ENCODE measurements around the gene EGFR. TPM values are rescaled to one million over a fixed set of nuclear protein-coding genes. Genes with fewer than 3 reads are reported as not detected.
A peak's percentile ranks its signal among the peaks of the same experiment; 100 is the strongest.

Gene EGFR
- total and polyA plus RNA-seq, 9 donors, result 13.0 to 54.6 (median 41.7) TPM

- H3K27me3 ChIP-seq, result no peaks in the 10 kb centered on the region
- no peak overlapping the region for H3K27ac ChIP-seq
- H3K4me1 ChIP-seq (ENCODE audit: insufficient read depth), result peaks cover 14% of the 10 kb centered on the region
- H3K4me3 ChIP-seq, result no peak overlapping the region
- intact Hi-C loops (cut with DNase I), result loop anchor here in 2 of 4 donors (10.0 kb wide), 1 partner anchor 54 kb away; no protein-coding TSS in a partner anchor
- WGBS, 3 donors, result 89 to 90% (median 89%) methylated on average over 42 of the region's 42 CpGs
- peak in 1 of 5 donors; percentile 22 for DNase-seq
- no peaks in the 10 kb centered on the region for H3K9me3 ChIP-seq
- no peaks in the 10 kb centered on the region for H3K36me3 ChIP-seq
- TF ChIP-seq, protein P1, sequence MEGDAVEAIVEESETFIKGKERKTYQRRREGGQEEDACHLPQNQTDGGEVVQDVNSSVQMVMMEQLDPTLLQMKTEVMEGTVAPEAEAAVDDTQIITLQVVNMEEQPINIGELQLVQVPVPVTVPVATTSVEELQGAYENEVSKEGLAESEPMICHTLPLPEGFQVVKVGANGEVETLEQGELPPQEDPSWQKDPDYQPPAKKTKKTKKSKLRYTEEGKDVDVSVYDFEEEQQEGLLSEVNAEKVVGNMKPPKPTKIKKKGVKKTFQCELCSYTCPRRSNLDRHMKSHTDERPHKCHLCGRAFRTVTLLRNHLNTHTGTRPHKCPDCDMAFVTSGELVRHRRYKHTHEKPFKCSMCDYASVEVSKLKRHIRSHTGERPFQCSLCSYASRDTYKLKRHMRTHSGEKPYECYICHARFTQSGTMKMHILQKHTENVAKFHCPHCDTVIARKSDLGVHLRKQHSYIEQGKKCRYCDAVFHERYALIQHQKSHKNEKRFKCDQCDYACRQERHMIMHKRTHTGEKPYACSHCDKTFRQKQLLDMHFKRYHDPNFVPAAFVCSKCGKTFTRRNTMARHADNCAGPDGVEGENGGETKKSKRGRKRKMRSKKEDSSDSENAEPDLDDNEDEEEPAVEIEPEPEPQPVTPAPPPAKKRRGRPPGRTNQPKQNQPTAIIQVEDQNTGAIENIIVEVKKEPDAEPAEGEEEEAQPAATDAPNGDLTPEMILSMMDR (IDR thresholded peaks at IDR 0.05), result no peak
- TF ChIP-seq POLR2A (IDR thresholded peaks at IDR 0.05) (no peak), EP300 (IDR thresholded peaks at IDR 0.05) (no peak)
These were observed 59.9 kb downstream of the EGFR start for GRCh38 chr7:55078465-55079372.

GRCh38 chr7:55080000-55080623, 61.3 kb downstream of the EGFR start:
- no peaks in the 10 kb centered on the region for H3K36me3 ChIP-seq
- H3K4me1 ChIP-seq (ENCODE audit: insufficient read depth), result peaks cover 10% of the 10 kb centered on the region
- H3K27ac ChIP-seq, result no peak overlapping the region
- DNase-seq, result no peak
- no peaks in the 10 kb centered on the region for H3K9me3 ChIP-seq
- no peaks in the 10 kb centered on the region for H3K27me3 ChIP-seq
- TF ChIP-seq POLR2A (IDR thresholded peaks at IDR 0.05) (no peak), EP300 (IDR thresholded peaks at IDR 0.05) (no peak)
- TF ChIP-seq, protein P1 (IDR thresholded peaks at IDR 0.05), result no peak
- H3K4me3 ChIP-seq, result no peak overlapping the region
- intact Hi-C loops (cut with DNase I), result loop anchor here in 2 of 4 donors (10.0 kb wide), 1 partner anchor 55 kb away; no protein-coding TSS in a partner anchor

GRCh38 chr7:55081068-55081467, 62.3 kb downstream of the EGFR start:
- TF ChIP-seq EP300 (IDR thresholded peaks at IDR 0.05) (no peak), POLR2A (IDR thresholded peaks at IDR 0.05) (no peak)
- TF ChIP-seq, protein P1 (IDR thresholded peaks at IDR 0.05), result no peak
- Histone ChIP-seq H3K27ac (no peak overlapping the region), H3K4me1 (ENCODE audit: insufficient read depth) (peaks cover 11% of the 10 kb centered on the region), H3K27me3 (no peaks in the 10 kb centered on the region), H3K9me3 (no peaks in the 10 kb centered on the region), H3K4me3 (no peak overlapping the region), H3K36me3 (no peaks in the 10 kb centered on the region)
- DNase-seq, result peak in 1 of 5 donors; percentile 11
- 42 to 60% (median 52%) methylated on average over 7 of the region's 7 CpGs for WGBS, 3 donors
- intact Hi-C loops (cut with DNase I), result no loop called here

GRCh38 chr7:55081472-55082227, 62.8 kb downstream of the EGFR start:
- Histone ChIP-seq H3K9me3 (no peaks in the 10 kb centered on the region), H3K4me1 (ENCODE audit: insufficient read depth) (peaks cover 13% of the 10 kb centered on the region), H3K27ac (peak overlapping the region in 1 of 2 donors; percentile 13), H3K4me3 (no peak overlapping the region), H3K27me3 (no peaks in the 10 kb centered on the region), H3K36me3 (no peaks in the 10 kb centered on the region)
- intact Hi-C loops (cut with DNase I), result no loop called here
- no peak for TF ChIP-seq POLR2A (IDR thresholded peaks at IDR 0.05)
- TF ChIP-seq, protein P1 (IDR thresholded peaks at IDR 0.05), result no peak
- TF ChIP-seq EP300 (IDR thresholded peaks at IDR 0.05), result no peak
- WGBS, 3 donors, result 41 to 49% (median 49%) methylated on average over 7 of the region's 7 CpGs
- DNase-seq, result peak in 2 of 5 donors; percentile 19 to 59
